ENCODE measurements around the gene DLD.

The DLD gene

GRCh38 chr7:107870427-107871000 is 20.5 kb upstream of the DLD start:
- intact Hi-C loops (cut with DNase I; ENCODE audit: low total_unique reads), result no loop called here
- H3K4me1 ChIP-seq, result no peaks in the 10 kb centered on the region
- TF ChIP-seq CTCF (IDR thresholded peaks at IDR 0.05), result no peak

GRCh38 chr7:107874111-107874510 is 16.9 kb upstream of the DLD start:
- Histone ChIP-seq H3K4me3 (no peak overlapping the region), H3K4me1 (no peaks in the 10 kb centered on the region), H3K27me3 (no peaks in the 10 kb centered on the region), H3K36me3 (no peaks in the 10 kb centered on the region), H3K27ac (no peak overlapping the region), H3K9me3 (no peaks in the 10 kb centered on the region)
- DNase-seq, result no peak
- intact Hi-C loops (cut with DNase I; ENCODE audit: low total_unique reads), result no loop called here
- TF ChIP-seq CTCF (IDR thresholded peaks at IDR 0.05), result no peak

More at GRCh38 chr7:107870427-107871000, 20.5 kb upstream of the DLD start:
- H3K9me3 ChIP-seq, result no peaks in the 10 kb centered on the region
- H3K27ac ChIP-seq, result no peak overlapping the region
- no peaks in the 10 kb centered on the region for H3K36me3 ChIP-seq
- no peak overlapping the region for H3K4me3 ChIP-seq
- H3K27me3 ChIP-seq, result no peaks in the 10 kb centered on the region
- no peak for DNase-seq

- no peak overlapping the region for H3K27ac ChIP-seq
- no peak overlapping the region for H3K4me3 ChIP-seq
- peak; percentile 55 to 65 for TF ChIP-seq CTCF (IDR thresholded peaks at IDR 0.05)
- no peaks in the 10 kb centered on the region for H3K4me1 ChIP-seq
- H3K27me3 ChIP-seq, result no peaks in the 10 kb centered on the region
- no peaks in the 10 kb centered on the region for H3K9me3 ChIP-seq
- no peaks in the 10 kb centered on the region for H3K36me3 ChIP-seq
- DNase-seq, result no peak
- intact Hi-C loops (cut with DNase I; ENCODE audit: low total_unique reads), result no loop called here
Observed at GRCh38 chr7:107874605-107875446, 16.2 kb upstream of the DLD start.

- no peak for TF ChIP-seq CTCF (IDR thresholded peaks at IDR 0.05)
- Histone ChIP-seq H3K9me3 (no peaks in the 10 kb centered on the region), H3K4me1 (no peaks in the 10 kb centered on the region), H3K36me3 (no peaks in the 10 kb centered on the region), H3K4me3 (no peak overlapping the region), H3K27ac (no peak overlapping the region), H3K27me3 (no peaks in the 10 kb centered on the region)
- intact Hi-C loops (cut with DNase I; ENCODE audit: low total_unique reads), result no loop called here
- no peak for DNase-seq
Observed at GRCh38 chr7:107876916-107877315, 14.1 kb upstream of the DLD start.

- intact Hi-C loops (cut with DNase I; ENCODE audit: low total_unique reads), result no loop called here
- no peak overlapping the region for H3K27ac ChIP-seq
- no peaks in the 10 kb centered on the region for H3K9me3 ChIP-seq
- no peak overlapping the region for H3K4me3 ChIP-seq
- no peaks in the 10 kb centered on the region for H3K36me3 ChIP-seq
- no peaks in the 10 kb centered on the region for H3K4me1 ChIP-seq
- peaks cover 0 to 5% of the 10 kb centered on the region in 2 donors for H3K27me3 ChIP-seq
- no peak for DNase-seq
- TF ChIP-seq CTCF (IDR thresholded peaks at IDR 0.05), result no peak
Observed at GRCh38 chr7:107877731-107878382, 13.1 kb upstream of the DLD start.
